ENCODE measurements around the gene UBAC1. TPM values are rescaled to one million over a fixed set of nuclear protein-coding genes. Genes with fewer than 3 reads are reported as not detected.

UBAC1 gene
- total RNA-seq, 4 donors from 2014 or later, result 218 to 263 (median 248) TPM

GRCh38 chr9:136007934-136008692 is 46.9 kb upstream of the UBAC1 start:
- Histone ChIP-seq H3K27me3 (no peaks in the 10 kb centered on the region), H3K4me1 (peaks cover 18 to 25% of the 10 kb centered on the region in 2 donors), H3K4me3 (no peak overlapping the region), H3K27ac (peak overlapping the region in 3 of 4 donors; percentile 46 to 56 (median 50)), H3K36me3 (peaks cover 0 to 13% of the 10 kb centered on the region in 2 donors), H3K9me3 (no peaks in the 10 kb centered on the region)
- no peak for TF ChIP-seq CTCF (IDR thresholded peaks at IDR 0.05 in 4 of 5, conservative IDR thresholded peaks at IDR 0.05 in 1 of 5)
- no peak for TF ChIP-seq POLR2A (IDR thresholded peaks at IDR 0.05)
- ATAC-seq, result no peak
- in situ Hi-C loops (cut with MboI; ENCODE audit: low sequenced_read_pairs in 4 of 4), result no loop called here
- no peak for DNase-seq
- intact Hi-C loops (cut with DNase I; ENCODE audit: low total_unique reads), result no loop called here

- Histone ChIP-seq H3K36me3 (peaks cover 0 to 9% of the 10 kb centered on the region in 2 donors), H3K4me1 (peaks cover 19 to 23% of the 10 kb centered on the region in 2 donors), H3K9me3 (no peaks in the 10 kb centered on the region), H3K4me3 (no peak overlapping the region), H3K27me3 (no peaks in the 10 kb centered on the region), H3K27ac (peak overlapping the region in 3 of 4 donors; percentile 46 to 56 (median 50))
- in situ Hi-C loops (cut with MboI; ENCODE audit: low sequenced_read_pairs in 4 of 4) (no loop called here), intact Hi-C loops (cut with DNase I; ENCODE audit: low total_unique reads) (no loop called here)
- DNase-seq, result no peak
- TF ChIP-seq CTCF (IDR thresholded peaks at IDR 0.05 in 4 of 5, conservative IDR thresholded peaks at IDR 0.05 in 1 of 5) (no peak), POLR2A (IDR thresholded peaks at IDR 0.05) (no peak)
- no peak for ATAC-seq
These were observed 46.2 kb upstream of the UBAC1 start for GRCh38 chr9:136007276-136007933.

- intact Hi-C loops (cut with DNase I; ENCODE audit: low total_unique reads) (no loop called here), in situ Hi-C loops (cut with MboI; ENCODE audit: low sequenced_read_pairs in 4 of 4) (no loop called here)
- TF ChIP-seq POLR2A (IDR thresholded peaks at IDR 0.05), result no peak
- no peak for TF ChIP-seq CTCF (IDR thresholded peaks at IDR 0.05 in 4 of 5, conservative IDR thresholded peaks at IDR 0.05 in 1 of 5)
- Histone ChIP-seq H3K4me3 (no peak overlapping the region), H3K27me3 (no peaks in the 10 kb centered on the region), H3K9me3 (no peaks in the 10 kb centered on the region), H3K4me1 (peaks cover 14 to 15% of the 10 kb centered on the region in 2 donors), H3K36me3 (peaks cover 0 to 7% of the 10 kb centered on the region in 2 donors), H3K27ac (no peak overlapping the region)
- ATAC-seq (no peak), DNase-seq (no peak)
These were observed 45.0 kb upstream of the UBAC1 start for GRCh38 chr9:136006169-136006568.

GRCh38 chr9:136004712-136005111 is 43.5 kb upstream of the UBAC1 start:
- TF ChIP-seq CTCF (IDR thresholded peaks at IDR 0.05 in 4 of 5, conservative IDR thresholded peaks at IDR 0.05 in 1 of 5) (no peak), POLR2A (IDR thresholded peaks at IDR 0.05) (no peak)
- Histone ChIP-seq H3K4me3 (no peak overlapping the region), H3K27ac (no peak overlapping the region), H3K36me3 (no peaks in the 10 kb centered on the region), H3K4me1 (peaks cover 14 to 15% of the 10 kb centered on the region in 2 donors), H3K27me3 (no peaks in the 10 kb centered on the region), H3K9me3 (no peaks in the 10 kb centered on the region)
- ATAC-seq (no peak), DNase-seq (no peak)
- in situ Hi-C loops (cut with MboI; ENCODE audit: low sequenced_read_pairs in 4 of 4) (no loop called here), intact Hi-C loops (cut with DNase I; ENCODE audit: low total_unique reads) (no loop called here)

All from gastrocnemius medialis (tissue), 4 donors.